Esophagus squamous epithelium (tissue), 5 donors: Measurements from ENCODE around the gene ITLN1. TPM values are rescaled to one million over a fixed set of nuclear protein-coding genes. Genes with fewer than 3 reads are reported as not detected.
"Not testable (repeated sequence)": the region's sequence is repeated elsewhere in the genome, so short reads cannot be mapped to it uniquely, and the experiment has no call there.

ENCODE experiments used
- DNase-seq: peaks from one replicate; lab custom pipeline; 2025; lab: John Stamatoyannopoulos, UW
- H3K27ac ChIP-seq, 4 donors: fragments of 200-600 bp; sonication (generic); one replicate each; pipeline ENCODE4 v1.5.1; 2016 to 2019; ENCODE audit warnings: mild to moderate bottlenecking in 1 of 4
- H3K27me3 ChIP-seq, 4 donors: fragments of 200-600 bp; sonication (generic); 1 replicate in 3 of 4; 2 replicates in 1 of 4; pipeline versions ENCODE4 v1.5.1 to v1.6.0; 2017 to 2021; ENCODE audit warnings: antibody characterized with exemption in 1 of 4
- H3K36me3 ChIP-seq, 3 donors: fragments of 200-600 bp; sonication (generic); one replicate each; pipeline ENCODE4 v1.5.1; 2016 to 2019
- H3K4me1 ChIP-seq, 3 donors: fragments of 200-600 bp; sonication (generic); one replicate each; pipeline ENCODE4 v1.5.1; 2017 to 2019
- H3K4me3 ChIP-seq, 4 donors: fragments of 200-600 bp; sonication (generic); 1 replicate in 3 of 4; 2 replicates in 1 of 4; pipeline ENCODE4 v1.5.1; 2016 to 2019; ENCODE audit warnings: mild to moderate bottlenecking in 2 of 4, moderate library complexity in 1 of 4
- H3K9me3 ChIP-seq, 3 donors: fragments of 200-600 bp; sonication (generic); one replicate each; pipeline ENCODE4 v1.5.1; 2016 to 2019
- POLR2A ChIP-seq, 4 donors: fragments of 450-650 bp; IDR thresholded peaks; one replicate each; pipeline ENCODE4 v1.6.1; 2017; ENCODE audit warnings: antibody characterized with exemption in 4 of 4, mild to moderate bottlenecking in 4 of 4, moderate library complexity in 3 of 4
- WGBS, 2 donors: methylation state at CpG; one replicate each; pipeline ENCODE4 v1.1.5; 2018; 5-methylcytosine and 5-hydroxymethylcytosine counted together
- intact Hi-C: fragments of 100-400 bp; cut with DNase I; formaldehyde crosslinking; loops from one replicate; pipeline ENCODE4 v1.15.0; 2022
- total RNA-seq, 4 donors: library from RNA; depleted of rRNA; stranded (reverse); fragments of >200 nt; gene quantifications; one replicate each; pipeline ENCODE4 v1.1.0, GENCODE V29; 2016
- TF ChIP-seq, protein P1 (sequence below), 6 experiments: fragments of 450-650 bp in 4 of 6; fragments of 200-600 bp in 2 of 6; sonication (generic) in 2 of 6; IDR thresholded peaks; one replicate each; pipeline ENCODE4 v1.5.1; 2016 to 2019; ENCODE audit warnings: antibody characterized with exemption in 6 of 6, mild to moderate bottlenecking in 4 of 6, moderate library complexity in 4 of 6
- donor health status: DM: yes; HTN: yes; CAD: no.

ITLN1 gene
- total RNA-seq, result not detected

DNA sequence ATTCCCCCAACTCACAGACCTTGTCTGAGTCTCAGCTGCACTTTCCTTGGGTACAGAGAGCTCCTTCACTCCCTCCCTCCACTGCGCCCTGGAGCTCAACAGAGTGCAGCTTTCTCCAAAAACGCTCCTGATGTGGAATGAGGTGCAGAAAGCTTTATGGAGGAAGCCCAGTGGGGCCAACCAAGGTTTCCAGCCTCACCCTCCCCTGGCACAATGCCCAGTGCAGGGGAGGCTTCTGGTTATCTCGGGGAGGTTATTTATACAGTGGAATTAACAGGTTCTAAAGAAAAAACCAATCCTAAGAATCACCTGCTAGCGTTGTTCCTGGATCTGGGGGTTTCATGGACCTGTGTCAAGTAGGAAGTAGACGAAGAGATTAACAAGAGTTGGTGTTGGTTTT is at the start of gene ITLN1:
Gene ITLN1 (minus strand): TSS at position 139 of the 400 bp plus-strand sequence. CDS start 303 bp downstream, outside the sequence.
- H3K27ac ChIP-seq, result no peak within 1 kb of the TSS
- no peak for DNase-seq

DNA sequence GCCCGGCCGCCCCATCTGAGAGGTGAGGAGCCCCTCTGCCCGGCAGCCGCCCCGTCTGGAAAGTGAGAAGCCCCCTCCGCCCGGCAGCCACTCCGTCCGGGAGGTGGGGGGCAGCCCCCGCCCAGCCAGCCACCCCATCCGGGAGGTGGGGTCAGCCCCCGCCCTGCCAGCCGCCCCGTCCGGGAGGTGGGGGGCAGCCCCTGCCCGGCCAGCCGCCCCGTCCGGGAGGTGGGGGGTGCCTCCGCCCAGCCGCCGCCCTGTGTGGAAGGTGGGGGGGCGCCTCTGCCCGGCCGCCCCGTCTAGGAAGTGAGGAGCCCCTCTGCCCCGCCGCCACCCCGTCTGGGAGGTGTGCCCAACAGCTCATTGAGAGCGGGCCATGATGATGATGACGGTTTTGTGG is 48.3 kb upstream of the ITLN1 start:
- H3K4me1 ChIP-seq, H3K27me3 ChIP-seq, H3K36me3 ChIP-seq, H3K9me3 ChIP-seq, H3K4me3 ChIP-seq, intact Hi-C loops, H3K27ac ChIP-seq, DNase-seq: not testable (repeated sequence)
- WGBS, 2 donors, result 83% methylated on average over 1 of the region's 31 CpGs; no CpG with 5 or more reads in 1 of the 2 donors

More for the DNA sequence above, at the start of gene ITLN1:
- no peaks in the 10 kb centered on the region for H3K36me3 ChIP-seq
- H3K4me3 ChIP-seq, result no peak within 1 kb of the TSS
- TF ChIP-seq, protein P1, sequence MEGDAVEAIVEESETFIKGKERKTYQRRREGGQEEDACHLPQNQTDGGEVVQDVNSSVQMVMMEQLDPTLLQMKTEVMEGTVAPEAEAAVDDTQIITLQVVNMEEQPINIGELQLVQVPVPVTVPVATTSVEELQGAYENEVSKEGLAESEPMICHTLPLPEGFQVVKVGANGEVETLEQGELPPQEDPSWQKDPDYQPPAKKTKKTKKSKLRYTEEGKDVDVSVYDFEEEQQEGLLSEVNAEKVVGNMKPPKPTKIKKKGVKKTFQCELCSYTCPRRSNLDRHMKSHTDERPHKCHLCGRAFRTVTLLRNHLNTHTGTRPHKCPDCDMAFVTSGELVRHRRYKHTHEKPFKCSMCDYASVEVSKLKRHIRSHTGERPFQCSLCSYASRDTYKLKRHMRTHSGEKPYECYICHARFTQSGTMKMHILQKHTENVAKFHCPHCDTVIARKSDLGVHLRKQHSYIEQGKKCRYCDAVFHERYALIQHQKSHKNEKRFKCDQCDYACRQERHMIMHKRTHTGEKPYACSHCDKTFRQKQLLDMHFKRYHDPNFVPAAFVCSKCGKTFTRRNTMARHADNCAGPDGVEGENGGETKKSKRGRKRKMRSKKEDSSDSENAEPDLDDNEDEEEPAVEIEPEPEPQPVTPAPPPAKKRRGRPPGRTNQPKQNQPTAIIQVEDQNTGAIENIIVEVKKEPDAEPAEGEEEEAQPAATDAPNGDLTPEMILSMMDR (IDR thresholded peaks at IDR 0.05), result no peak
- no peak for TF ChIP-seq POLR2A (IDR thresholded peaks at IDR 0.05)
- no peaks in the 10 kb centered on the region for H3K9me3 ChIP-seq
- H3K27me3 ChIP-seq, result peaks cover 0 to 6% (median 0%) of the 10 kb centered on the region in 4 donors
- no peaks in the 10 kb centered on the region for H3K4me1 ChIP-seq
- intact Hi-C loops, result no loop called here
- WGBS, 2 donors, result 29 to 58% methylated on average over 3 to 4 of the region's 5 CpGs

DNA sequence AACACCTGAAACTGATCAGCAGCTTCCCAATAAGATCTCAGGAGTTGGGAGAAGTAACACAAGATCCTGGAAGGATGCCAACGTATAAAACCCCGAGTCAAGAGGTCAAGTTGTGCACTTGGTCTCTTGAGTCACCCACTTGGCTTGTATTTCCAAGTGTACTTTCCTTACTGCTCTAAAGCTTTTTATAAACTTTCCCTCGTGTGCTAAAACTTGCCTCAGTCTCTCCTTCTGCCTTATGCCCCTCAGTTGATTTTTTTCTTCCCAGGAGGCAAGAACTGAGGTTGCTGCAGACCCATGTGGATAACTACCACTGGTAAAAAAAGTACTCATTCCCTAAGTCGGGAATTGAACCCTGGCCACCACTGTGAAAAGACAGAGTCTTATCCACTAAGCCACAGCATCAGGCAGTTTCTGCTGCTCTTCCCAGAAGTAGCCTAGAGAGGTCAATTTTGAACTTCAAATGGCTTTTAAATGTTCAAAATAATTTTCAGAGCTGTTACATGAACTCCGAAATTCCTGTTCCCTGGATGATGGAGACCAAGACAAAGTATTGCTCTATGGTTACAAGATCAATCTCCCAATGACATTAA is 40.8 kb upstream of the ITLN1 start:
- Histone ChIP-seq H3K9me3 (peaks cover 0 to 5% (median 0%) of the 10 kb centered on the region in 3 donors), H3K4me1 (no peaks in the 10 kb centered on the region), H3K27me3 (no peaks in the 10 kb centered on the region), H3K36me3 (no peaks in the 10 kb centered on the region), H3K4me3 (no peak overlapping the region), H3K27ac (no peak overlapping the region)
- no peak for TF ChIP-seq POLR2A (IDR thresholded peaks at IDR 0.05)
- TF ChIP-seq, protein P1 (IDR thresholded peaks at IDR 0.05), result no peak
- no peak for DNase-seq
- intact Hi-C loops, result no loop called here
- WGBS, 2 donors, result 57 to 64% methylated on average over 5 of the region's 5 CpGs

GRCh38 chr1:160924791-160925651 is 40.0 kb upstream of the ITLN1 start:
- no peak overlapping the region for H3K27ac ChIP-seq
- intact Hi-C loops, result no loop called here
- no peak for TF ChIP-seq POLR2A (IDR thresholded peaks at IDR 0.05)
- TF ChIP-seq, protein P1 (IDR thresholded peaks at IDR 0.05), result no peak
- no peaks in the 10 kb centered on the region for H3K27me3 ChIP-seq
- no peak for DNase-seq
- no peaks in the 10 kb centered on the region for H3K4me1 ChIP-seq
- H3K4me3 ChIP-seq, result no peak overlapping the region
- WGBS, 2 donors, result 84 to 89% methylated on average over 7 of the region's 7 CpGs
- H3K9me3 ChIP-seq, result peaks cover 0 to 5% (median 0%) of the 10 kb centered on the region in 3 donors
- no peaks in the 10 kb centered on the region for H3K36me3 ChIP-seq

- intact Hi-C loops, result no loop called here
- peaks cover 0 to 11% (median 0%) of the 10 kb centered on the region in 4 donors for H3K27me3 ChIP-seq
- H3K4me3 ChIP-seq, result no peak overlapping the region
- DNase-seq, result no peak
- no peak overlapping the region for H3K27ac ChIP-seq
- H3K9me3 ChIP-seq, result no peaks in the 10 kb centered on the region
- no peaks in the 10 kb centered on the region for H3K36me3 ChIP-seq
- WGBS, 2 donors, result 79 to 89% methylated on average over 2 of the region's 2 CpGs
- TF ChIP-seq, protein P1 (IDR thresholded peaks at IDR 0.05), result no peak
- TF ChIP-seq POLR2A (IDR thresholded peaks at IDR 0.05), result no peak
- H3K4me1 ChIP-seq, result no peaks in the 10 kb centered on the region
These were observed 31.7 kb upstream of the ITLN1 start for GRCh38 chr1:160916666-160917065.

DNA sequence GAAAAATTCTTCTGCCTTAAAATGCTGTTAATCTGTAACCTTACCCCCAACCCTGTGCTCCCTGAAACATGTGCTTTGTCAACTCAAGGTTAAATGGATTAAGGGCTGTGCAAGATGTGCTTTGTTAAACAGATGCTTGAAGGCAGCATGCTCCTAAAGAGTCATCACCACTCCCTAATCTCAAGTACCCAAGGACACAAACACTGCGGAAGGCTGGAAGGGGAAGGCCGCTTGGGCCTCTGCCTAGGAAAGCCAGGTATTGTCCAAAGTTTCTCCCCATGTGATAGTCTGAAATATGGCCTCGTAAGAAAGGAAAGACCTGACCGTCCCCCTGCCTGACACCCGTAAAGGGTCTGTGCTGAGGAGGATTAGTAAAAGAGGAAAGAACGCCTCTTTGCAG is 28.2 kb upstream of the ITLN1 start:
- not testable (repeated sequence) for H3K36me3 ChIP-seq, DNase-seq

More for the DNA sequence above, 28.2 kb upstream of the ITLN1 start:
- H3K27me3 ChIP-seq, result peaks cover 0 to 14% (median 0%) of the 10 kb centered on the region in 4 donors
- H3K4me3 ChIP-seq, intact Hi-C loops, H3K27ac ChIP-seq, H3K9me3 ChIP-seq, H3K4me1 ChIP-seq: not testable (repeated sequence)
- 74 to 81% methylated on average over 5 to 6 of the region's 6 CpGs for WGBS, 2 donors
